ENCODE measurements around the gene RMND5B. TPM values are rescaled to one million over a fixed set of nuclear protein-coding genes. Genes with fewer than 3 reads are reported as not detected.

Gene RMND5B
- total RNA-seq, 2 experiments from 2014 or later = 3.7 to 5.6 TPM

GRCh38 chr5:178106556-178107239 is 24.1 kb upstream of the RMND5B start:
- no peaks in the 10 kb centered on the region for H3K36me3 Mint-ChIP-seq
- H3K4me1 Mint-ChIP-seq = peaks cover 1% of the 10 kb centered on the region
- H3K27me3 Mint-ChIP-seq = peaks cover 24% of the 10 kb centered on the region
- ATAC-seq = no peak
- H3K4me3 Mint-ChIP-seq = no peak overlapping the region
- no peak for DNase-seq
- CTCF ChIA-PET = interaction anchor here (3.2 kb wide), 1 partner anchor 14 kb away, joined by 17 read pairs; no protein-coding TSS in a partner anchor
- no peak overlapping the region for H3K27ac Mint-ChIP-seq
- H3K9me3 Mint-ChIP-seq (ENCODE audit: low read depth) = no peaks in the 10 kb centered on the region

DNA sequence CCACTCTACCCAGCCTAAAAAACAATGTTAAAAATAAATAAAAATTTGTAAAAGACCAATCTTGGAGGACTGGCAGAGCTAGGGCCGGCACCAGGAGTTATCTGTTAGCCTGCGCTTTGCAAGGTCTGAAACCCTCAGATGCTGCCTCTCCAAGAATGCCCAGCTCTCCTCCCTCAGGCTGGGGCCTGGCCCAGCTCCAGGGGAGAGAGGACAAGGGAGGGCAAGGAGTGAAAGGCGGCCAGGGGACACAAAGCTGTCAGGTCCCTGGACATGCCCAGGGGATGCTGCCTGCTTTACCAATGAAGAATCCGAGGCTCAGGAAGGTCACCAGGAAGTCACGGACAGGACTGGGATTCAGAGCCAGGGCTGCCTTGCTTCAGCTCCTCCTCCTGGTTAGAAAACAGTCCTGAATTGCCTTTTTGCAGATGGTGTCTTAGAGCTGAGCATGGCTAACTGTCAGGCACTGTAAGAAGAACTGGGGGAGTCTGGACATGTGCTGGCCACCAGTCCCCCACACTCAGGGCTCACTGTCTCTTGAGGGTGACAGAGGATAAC is 23.0 kb upstream of the RMND5B start:
- H3K4me3 Mint-ChIP-seq = no peak overlapping the region
- ATAC-seq = no peak
- peaks cover 35% of the 10 kb centered on the region for H3K27me3 Mint-ChIP-seq
- no peak for DNase-seq
- H3K36me3 Mint-ChIP-seq = no peaks in the 10 kb centered on the region
- CTCF ChIA-PET = interaction anchor here (0.8 to 3.2 kb wide), 2 partner anchors 13 to 32 kb away, joined by 3 to 17 read pairs; no protein-coding TSS in a partner anchor
- no peak overlapping the region for H3K27ac Mint-ChIP-seq
- no peaks in the 10 kb centered on the region for H3K9me3 Mint-ChIP-seq (ENCODE audit: low read depth)
- peaks cover 4% of the 10 kb centered on the region for H3K4me1 Mint-ChIP-seq

DNA sequence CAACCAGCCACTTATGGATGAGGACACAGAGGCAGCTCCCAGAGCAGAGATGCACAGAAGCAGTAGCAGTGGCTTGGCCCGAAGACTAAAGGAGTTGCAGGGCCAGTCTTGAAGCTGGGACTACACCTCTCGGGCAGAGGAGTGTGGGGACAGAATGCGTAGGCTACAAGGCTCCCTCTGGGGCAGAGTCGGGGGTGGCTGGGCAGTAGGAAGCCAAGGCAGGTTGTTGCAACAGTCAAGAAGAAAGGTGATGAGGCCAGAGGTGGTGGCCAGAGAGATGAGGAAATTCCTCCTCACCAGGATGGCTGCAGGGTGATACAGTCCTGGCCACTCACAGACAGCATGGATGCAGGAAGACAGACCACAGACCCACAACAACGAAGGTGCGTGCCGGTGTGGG is 22.4 kb upstream of the RMND5B start:
- no peaks in the 10 kb centered on the region for H3K9me3 Mint-ChIP-seq (ENCODE audit: low read depth)
- H3K4me1 Mint-ChIP-seq = peaks cover 6% of the 10 kb centered on the region
- DNase-seq (no peak), ATAC-seq (no peak)
- no peaks in the 10 kb centered on the region for H3K36me3 Mint-ChIP-seq
- H3K27ac Mint-ChIP-seq = no peak overlapping the region
- H3K4me3 Mint-ChIP-seq = no peak overlapping the region
- peaks cover 37% of the 10 kb centered on the region for H3K27me3 Mint-ChIP-seq
- CTCF ChIA-PET = interaction anchor here (3.2 kb wide), 1 partner anchor 12 kb away, joined by 17 read pairs; no protein-coding TSS in a partner anchor

DNA sequence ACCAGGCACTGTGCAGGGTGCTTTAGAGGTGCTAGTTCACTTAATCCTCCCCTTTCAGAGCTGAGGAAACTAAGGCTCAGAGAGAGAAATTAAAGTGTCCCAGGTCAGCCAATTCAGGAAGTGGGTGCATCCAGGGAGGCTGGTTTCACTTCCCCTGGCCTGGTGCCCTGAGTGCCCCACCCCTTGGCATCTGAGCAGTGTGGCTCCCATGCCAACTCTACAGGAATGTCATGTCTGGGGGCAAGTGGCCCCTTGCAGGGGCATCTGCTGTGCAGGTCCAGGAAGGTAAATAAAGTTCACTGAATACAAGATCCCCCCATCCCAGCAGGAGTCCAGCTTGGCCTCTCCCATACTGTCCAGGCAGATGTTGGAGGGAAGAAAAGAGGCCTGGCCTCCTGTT is 21.8 kb upstream of the RMND5B start:
- ATAC-seq = no peak
- no peak for DNase-seq
- Mint-ChIP-seq H3K4me3 (no peak overlapping the region), H3K27ac (no peak overlapping the region), H3K27me3 (peaks cover 37% of the 10 kb centered on the region), H3K9me3 (ENCODE audit: low read depth) (no peaks in the 10 kb centered on the region), H3K36me3 (no peaks in the 10 kb centered on the region), H3K4me1 (peaks cover 6% of the 10 kb centered on the region)
- CTCF ChIA-PET = no interaction called here

- Mint-ChIP-seq H3K27me3 (peaks cover 48% of the 10 kb centered on the region), H3K9me3 (ENCODE audit: low read depth) (no peaks in the 10 kb centered on the region), H3K27ac (no peak overlapping the region), H3K4me3 (no peak overlapping the region), H3K4me1 (peaks cover 22% of the 10 kb centered on the region), H3K36me3 (no peaks in the 10 kb centered on the region)
- no peak for ATAC-seq
- CTCF ChIA-PET = interaction anchor here (0.7 to 1.7 kb wide), 3 partner anchors 10 to 53 kb away, joined by 4 to 13 read pairs (median 6); no protein-coding TSS in a partner anchor
- DNase-seq = no peak
Measured at GRCh38 chr5:178110511-178110910, 20.3 kb upstream of the RMND5B start.

DNA sequence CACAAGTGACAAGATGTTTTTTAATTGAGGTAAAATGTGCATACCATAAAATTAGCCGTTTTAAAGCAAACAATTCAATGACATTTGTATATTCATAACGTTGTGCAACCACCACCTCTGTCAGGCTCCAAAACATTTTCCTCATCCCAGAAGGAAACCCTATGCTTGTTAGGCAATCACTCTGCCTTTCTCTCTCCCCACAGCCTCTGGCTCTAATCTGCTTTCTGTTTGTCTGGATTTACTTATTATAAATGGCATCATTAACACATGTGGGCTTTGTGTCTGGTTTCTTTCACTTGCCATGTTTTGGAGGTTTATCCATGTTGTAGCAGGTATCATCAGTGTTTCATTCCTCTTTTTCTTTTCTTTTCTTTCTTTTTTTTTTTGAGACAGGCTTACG is 18.9 kb upstream of the RMND5B start:
- CTCF ChIA-PET = no interaction called here
- DNase-seq (no peak), ATAC-seq (no peak)
- H3K27me3 Mint-ChIP-seq = peaks cover 45% of the 10 kb centered on the region
- peaks cover 36% of the 10 kb centered on the region for H3K4me1 Mint-ChIP-seq
- no peak overlapping the region for H3K4me3 Mint-ChIP-seq
- no peaks in the 10 kb centered on the region for H3K9me3 Mint-ChIP-seq (ENCODE audit: low read depth)
- no peaks in the 10 kb centered on the region for H3K36me3 Mint-ChIP-seq
- no peak overlapping the region for H3K27ac Mint-ChIP-seq

DNA sequence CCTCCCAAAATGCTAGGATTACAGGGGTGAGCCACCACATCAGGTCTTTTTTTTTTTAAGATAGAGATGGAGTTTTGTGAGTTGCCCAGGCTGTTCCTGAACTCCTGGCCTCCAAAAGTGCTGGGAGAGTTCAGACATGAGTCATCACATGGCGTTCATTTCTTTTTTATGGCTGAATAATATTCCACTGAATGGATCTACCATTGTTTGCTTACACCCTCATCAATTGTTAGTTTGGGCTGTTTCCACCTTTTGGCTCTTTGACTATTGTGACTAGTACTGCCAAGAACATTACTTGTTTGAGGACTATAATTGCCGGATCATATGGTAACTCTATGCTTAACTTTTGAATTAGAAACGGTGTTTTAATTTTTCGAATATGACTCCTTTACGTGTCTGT is 18.3 kb upstream of the RMND5B start:
- H3K27ac Mint-ChIP-seq = peak overlapping the region; percentile 47
- ATAC-seq = no peak
- CTCF ChIA-PET = no interaction called here
- DNase-seq = no peak
- no peaks in the 10 kb centered on the region for H3K9me3 Mint-ChIP-seq (ENCODE audit: low read depth)
- H3K4me3 Mint-ChIP-seq = peak overlapping the region; percentile 49
- H3K36me3 Mint-ChIP-seq = no peaks in the 10 kb centered on the region
- peaks cover 45% of the 10 kb centered on the region for H3K27me3 Mint-ChIP-seq
- H3K4me1 Mint-ChIP-seq = peaks cover 39% of the 10 kb centered on the region

- Mint-ChIP-seq H3K36me3 (no peaks in the 10 kb centered on the region), H3K4me3 (peak within 1 kb of the TSS; percentile 73), H3K9me3 (ENCODE audit: low read depth) (no peaks in the 10 kb centered on the region), H3K27ac (peak within 1 kb of the TSS; percentile 47), H3K27me3 (peaks cover 39% of the 10 kb centered on the region), H3K4me1 (peaks cover 39% of the 10 kb centered on the region)
- peak; percentile 79 for DNase-seq
- CTCF ChIA-PET = interaction anchor here (0.6 to 1.5 kb wide), 2 partner anchors 35 to 40 kb away, joined by 4 read pairs; partner anchors contain the start of gene NHP2
- peak; percentile 77 for ATAC-seq
Measured at GRCh38 chr5:178113141-178113787, 17.6 kb upstream of the RMND5B start, which contains the start of gene N4BP3. Gene N4BP3 (plus strand): TSS chr5:178113532. CDS start chr5:178119584, 6,052 bp downstream.

DNA sequence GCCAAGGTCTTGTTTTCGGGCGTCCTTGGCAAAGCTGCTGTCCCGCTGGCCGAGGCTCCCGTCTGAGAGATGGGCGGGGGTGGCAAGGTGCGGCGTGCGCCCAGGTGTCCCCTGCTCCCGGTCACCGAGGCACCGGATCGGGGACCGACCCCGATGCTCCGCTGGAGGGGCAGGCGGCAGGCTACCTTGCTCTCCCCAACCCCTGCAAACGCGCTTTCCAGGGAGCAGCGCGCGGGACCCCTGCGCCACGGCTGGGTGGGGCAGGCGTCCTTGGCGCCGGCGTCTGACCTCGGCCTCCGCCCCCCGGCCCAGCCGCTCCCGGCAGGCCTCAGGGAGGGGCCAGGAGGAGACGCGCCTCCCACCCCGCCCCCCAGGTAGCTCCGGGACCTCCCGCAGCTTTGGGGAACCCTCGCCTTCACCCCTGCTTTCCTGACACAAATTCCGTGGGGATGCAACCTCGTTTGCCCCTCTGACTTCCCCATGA is 16.9 kb upstream of the RMND5B start:
- H3K9me3 Mint-ChIP-seq (ENCODE audit: low read depth) = no peaks in the 10 kb centered on the region
- peaks cover 38% of the 10 kb centered on the region for H3K27me3 Mint-ChIP-seq
- H3K27ac Mint-ChIP-seq = peak overlapping the region; percentile 40
- H3K4me3 Mint-ChIP-seq = peak overlapping the region; percentile 73
- no peak for ATAC-seq
- H3K36me3 Mint-ChIP-seq = no peaks in the 10 kb centered on the region
- no peak for DNase-seq
- peaks cover 37% of the 10 kb centered on the region for H3K4me1 Mint-ChIP-seq
- CTCF ChIA-PET = interaction anchor here (0.6 to 1.5 kb wide), 3 partner anchors 35 to 39 kb away, joined by 4 read pairs; partner anchors contain the start of gene NHP2

GRCh38 chr5:178114325-178115135 is 16.3 kb upstream of the RMND5B start:
- peak overlapping the region; percentile 73 for H3K4me3 Mint-ChIP-seq
- DNase-seq = peak; percentile 58
- peak; percentile 17 for ATAC-seq
- H3K27ac Mint-ChIP-seq = peak overlapping the region; percentile 40
- H3K9me3 Mint-ChIP-seq (ENCODE audit: low read depth) = no peaks in the 10 kb centered on the region
- CTCF ChIA-PET = interaction anchor here (1.0 to 1.8 kb wide), 3 partner anchors 38 to 39 kb away, joined by 4 read pairs; partner anchors contain the start of gene NHP2
- no peaks in the 10 kb centered on the region for H3K36me3 Mint-ChIP-seq
- peaks cover 37% of the 10 kb centered on the region for H3K4me1 Mint-ChIP-seq
- peaks cover 38% of the 10 kb centered on the region for H3K27me3 Mint-ChIP-seq

GRCh38 chr5:178115136-178115813 is 15.5 kb upstream of the RMND5B start:
- Mint-ChIP-seq H3K36me3 (no peaks in the 10 kb centered on the region), H3K9me3 (ENCODE audit: low read depth) (no peaks in the 10 kb centered on the region), H3K27me3 (peaks cover 37% of the 10 kb centered on the region), H3K4me3 (peak overlapping the region; percentile 73), H3K27ac (no peak overlapping the region), H3K4me1 (peaks cover 37% of the 10 kb centered on the region)
- ATAC-seq (peak; percentile 24), DNase-seq (peak; percentile 68)
- CTCF ChIA-PET = interaction anchor here (1.8 kb wide), 1 partner anchor 40 kb away, joined by 4 read pairs; no protein-coding TSS in a partner anchor

DNA sequence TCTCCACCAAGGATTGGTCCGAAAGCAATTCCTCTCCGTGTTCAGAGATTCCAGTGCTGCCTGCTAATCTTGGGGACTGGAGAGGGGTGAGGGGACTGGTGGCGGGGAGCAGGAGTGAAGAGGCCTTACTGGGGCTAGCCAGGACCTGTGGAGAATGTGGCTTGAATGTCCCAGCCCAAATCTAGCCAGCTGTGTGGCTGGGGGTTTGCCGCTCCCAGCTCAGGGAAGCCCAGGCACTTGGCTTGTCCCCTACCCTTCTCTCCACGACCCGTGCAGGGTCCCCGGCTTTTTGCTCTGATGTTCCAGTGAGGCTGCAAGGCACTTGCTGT is 15.0 kb upstream of the RMND5B start:
- CTCF ChIA-PET = interaction anchor here (1.8 kb wide), 1 partner anchor 40 kb away, joined by 4 read pairs; no protein-coding TSS in a partner anchor
- ATAC-seq (no peak), DNase-seq (no peak)
- Mint-ChIP-seq H3K4me3 (peak overlapping the region; percentile 30), H3K4me1 (peaks cover 42% of the 10 kb centered on the region), H3K9me3 (ENCODE audit: low read depth) (no peaks in the 10 kb centered on the region), H3K27me3 (peaks cover 32% of the 10 kb centered on the region), H3K36me3 (no peaks in the 10 kb centered on the region), H3K27ac (no peak overlapping the region)

Measured in activated CD8-positive, alpha-beta memory T cell treated with anti-CD3 and anti-CD28 coated beads, Interleukin-2, amount 10 ng/mL, durations not matched to agents 7 days and 5 days (primary cell).